Stimulated activated CD8-positive, alpha-beta memory T cell treated with anti-CD3 and anti-CD28 coated beads, Interleukin-2, amount 100 ng/mL, for 1 hour (primary cell): ENCODE results near the gene PGBD5.

ENCODE experiments used
- DNase-seq, 2 donors: peaks; one replicate each; pipeline ENCODE4 v3.0.0-alpha.2; 2020; ENCODE audit warnings: low read depth in 2 of 2

Gene PGBD5

DNA sequence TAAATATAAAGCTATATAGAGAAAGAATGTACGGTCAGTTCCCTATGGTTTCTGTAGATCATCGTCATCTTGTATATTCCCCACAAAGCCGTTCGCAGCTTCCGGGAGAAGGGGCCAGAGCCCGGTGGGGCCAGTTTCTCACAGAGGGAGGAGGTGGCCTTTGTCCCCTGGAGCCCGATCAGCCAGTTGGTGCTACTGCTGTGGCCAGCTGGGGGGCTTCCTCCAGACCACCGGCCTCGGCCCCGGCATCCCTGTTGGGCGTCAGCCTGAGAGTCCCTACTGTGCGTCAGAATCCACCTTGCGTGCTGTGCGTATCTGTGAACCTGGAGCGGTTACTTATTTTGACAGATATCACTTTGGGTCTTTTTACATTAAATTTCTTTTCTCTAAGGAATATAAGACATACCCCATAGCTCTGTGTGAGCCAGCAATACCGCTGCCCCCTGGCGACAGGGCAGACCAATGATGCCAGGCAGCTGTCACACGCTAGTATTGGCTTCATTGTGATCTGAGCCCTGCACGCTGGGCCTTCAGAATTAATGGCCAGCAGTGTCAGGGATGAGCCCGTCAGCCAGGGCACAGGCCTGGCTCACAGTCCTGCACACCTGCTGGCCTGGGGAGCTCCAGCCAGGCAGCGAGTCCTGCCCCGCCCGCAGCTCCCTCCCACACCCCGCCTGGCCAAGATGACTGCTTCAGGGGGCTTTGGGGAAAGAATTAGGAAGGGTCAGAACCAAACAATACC is 145.9 kb downstream of the PGBD5 start:
- DNase-seq: no peak

DNA sequence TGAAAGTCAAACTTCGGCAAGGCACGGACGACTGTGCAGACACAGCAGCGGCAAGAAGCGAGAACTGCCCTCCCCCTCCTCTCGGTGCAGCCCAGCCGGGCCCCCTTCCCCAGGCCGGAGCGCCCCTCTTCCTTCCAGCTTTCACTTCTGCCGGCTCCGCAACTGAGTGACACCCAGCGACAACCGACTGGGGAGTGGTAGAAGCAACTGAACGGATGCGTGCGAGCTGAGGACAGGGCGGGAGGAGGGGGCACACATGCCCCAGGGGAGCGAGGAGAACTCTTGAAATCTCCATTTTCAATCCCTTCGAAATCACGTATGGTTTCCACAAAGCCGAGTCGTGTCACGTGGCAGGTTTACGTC is 146.6 kb downstream of the PGBD5 start:
- DNase-seq: no peak

DNA sequence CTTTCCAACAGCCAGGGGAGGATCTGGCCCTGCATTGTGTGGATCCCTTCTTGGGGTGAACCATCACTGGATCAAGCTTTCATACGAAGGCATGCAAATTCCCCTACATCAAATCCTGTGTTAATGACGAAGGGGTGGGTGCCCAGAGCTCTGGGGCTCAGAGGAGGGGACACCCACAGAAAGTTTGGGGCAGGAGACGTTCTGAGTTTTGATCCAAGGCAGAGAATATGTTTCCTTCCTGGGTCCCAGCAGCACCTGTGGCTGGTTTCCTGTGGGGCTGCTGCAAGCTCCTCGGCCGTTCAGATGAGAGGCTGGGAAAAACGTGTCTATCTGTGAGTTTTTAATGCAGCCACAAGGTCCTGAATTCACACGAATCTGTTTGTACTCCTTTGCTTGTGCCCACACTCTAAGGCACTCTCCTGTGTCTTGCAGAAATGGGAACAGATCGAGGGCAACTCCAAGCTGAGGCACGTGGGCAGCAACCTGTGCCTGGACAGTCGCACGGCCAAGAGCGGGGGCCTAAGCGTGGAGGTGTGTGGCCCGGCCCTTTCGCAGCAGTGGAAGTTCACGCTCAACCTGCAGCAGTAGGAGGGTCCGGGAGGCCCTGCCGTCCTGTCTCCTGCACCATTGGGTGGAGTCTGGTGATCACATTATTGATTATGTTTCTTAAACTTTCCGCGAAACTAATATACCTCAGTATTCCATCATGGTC is 147.1 kb downstream of the PGBD5 start:
- DNase-seq: no peak

DNA sequence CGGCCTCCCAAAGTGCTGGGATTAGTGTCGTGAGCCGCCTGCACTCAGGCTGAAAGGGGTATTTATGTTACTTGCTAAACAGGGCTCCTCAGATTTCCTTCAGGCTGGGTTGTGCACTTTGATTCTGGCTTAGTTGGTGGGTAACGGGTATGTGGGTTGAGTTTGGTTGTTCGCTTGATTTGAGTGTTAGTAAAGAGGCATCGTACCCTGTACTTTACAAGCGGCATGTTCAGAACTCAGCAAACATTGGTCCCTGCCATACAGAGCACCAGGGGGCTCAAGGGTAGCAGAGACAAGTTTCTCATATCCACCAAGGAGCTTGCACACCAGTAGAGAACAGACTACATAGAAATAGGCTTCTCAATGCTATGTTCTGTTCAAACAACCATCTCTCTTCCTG is 147.8 kb downstream of the PGBD5 start:
- DNase-seq: no peak

DNA sequence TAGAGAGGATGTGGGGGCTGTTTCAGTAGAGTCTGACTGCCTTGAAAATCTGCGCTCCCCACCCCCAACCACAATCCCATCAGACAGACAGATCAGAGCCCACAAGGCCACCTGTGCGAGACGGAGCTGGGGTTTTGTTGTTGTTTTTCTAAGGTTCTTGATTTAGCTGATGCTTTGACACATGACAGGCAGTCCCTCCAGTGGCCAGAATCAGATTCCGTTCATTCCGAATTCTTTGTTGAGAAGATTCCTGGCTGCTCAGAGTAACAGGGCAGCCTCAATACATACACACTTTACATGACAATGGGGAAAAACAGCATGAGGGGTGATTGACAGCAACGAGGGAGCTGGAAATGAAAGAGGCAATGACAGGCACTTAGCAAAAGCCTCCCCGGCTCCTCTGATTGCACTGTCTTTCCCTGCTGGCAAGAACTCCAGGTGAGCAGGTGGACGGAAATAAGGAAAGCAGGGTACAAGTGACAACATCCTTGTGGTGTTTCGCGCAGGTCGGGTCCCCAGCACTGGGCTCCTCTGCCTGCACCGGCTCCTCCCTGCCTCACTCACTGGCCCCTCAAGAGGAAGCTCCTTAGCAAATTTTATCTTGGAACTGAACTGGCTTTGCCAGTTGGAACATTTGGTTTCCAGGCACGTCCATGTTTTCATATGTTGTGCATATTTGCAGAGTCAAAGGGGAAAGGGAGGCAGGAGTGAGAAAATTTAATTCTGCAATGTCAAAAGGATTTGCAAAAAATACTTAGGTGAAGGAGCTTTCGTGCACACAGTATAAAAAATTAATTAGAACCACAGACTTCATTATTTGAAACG is 148.7 kb downstream of the PGBD5 start:
- no peak for DNase-seq

DNA sequence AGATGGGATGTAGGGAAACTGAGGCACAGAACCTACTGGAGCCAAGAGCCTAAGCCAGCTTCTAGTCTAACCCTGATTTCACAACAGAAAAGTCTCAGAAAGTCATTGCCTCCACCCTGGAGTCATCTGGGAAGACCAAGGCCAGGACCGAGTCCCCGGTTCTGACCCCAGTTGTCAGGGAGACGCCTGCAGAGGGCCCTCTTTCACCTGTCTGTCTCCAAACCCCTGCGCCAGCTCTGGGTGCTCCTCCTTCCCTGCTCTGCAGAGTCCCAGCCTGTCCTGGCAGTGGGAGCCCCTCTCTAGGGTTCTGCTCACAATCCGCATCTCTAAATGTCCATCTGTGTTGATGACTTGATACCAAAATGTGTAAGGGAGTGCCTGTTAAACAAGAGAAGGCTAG is 149.7 kb downstream of the PGBD5 start:
- no peak for DNase-seq

DNA sequence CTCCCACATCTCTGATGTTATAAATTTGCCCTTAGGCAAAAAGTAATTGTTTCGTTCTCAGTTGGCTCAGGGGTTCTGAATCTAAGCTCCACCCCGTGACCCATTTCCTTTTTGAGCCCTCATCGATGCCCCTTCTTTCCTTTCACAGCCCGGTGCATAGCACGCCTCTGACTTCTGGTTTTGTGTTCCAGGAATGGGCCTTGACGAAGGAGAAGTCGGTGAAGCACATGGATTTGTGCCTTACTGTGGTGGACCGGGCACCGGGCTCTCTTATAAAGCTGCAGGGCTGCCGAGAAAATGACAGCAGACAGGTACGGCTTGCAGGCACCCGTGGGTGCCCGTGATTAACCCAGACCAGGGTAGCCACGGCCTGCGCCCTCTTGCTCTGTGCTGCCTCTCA is 151.9 kb downstream of the PGBD5 start:
- DNase-seq: no peak

DNA sequence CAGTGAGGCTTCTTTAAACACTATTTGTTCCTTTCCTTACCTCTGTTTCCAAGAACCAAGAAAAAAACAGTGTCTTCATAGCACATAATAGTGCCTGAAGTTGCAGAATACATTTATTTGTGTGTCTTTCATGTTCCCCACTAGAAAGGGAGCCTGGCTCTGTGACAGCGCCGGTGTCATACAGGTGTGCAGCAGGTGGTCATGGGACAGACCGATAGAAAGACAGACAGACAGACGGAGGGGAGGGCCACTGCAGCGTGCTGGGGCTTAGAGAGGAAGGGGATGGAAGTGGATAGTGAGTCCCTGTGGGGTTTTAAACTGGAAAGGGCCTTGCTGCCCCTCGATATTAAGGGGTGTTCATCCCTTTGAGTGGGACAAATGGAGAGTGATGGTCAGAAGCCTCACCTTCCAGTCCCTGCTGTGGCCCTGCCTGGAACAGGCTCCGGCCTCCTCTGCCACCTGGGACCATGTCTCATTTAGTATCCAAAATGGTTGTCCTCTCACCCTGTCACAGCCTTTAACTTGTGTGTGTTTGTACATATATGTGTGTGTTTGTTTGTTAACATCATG is 152.9 kb downstream of the PGBD5 start:
- DNase-seq: no peak

DNA sequence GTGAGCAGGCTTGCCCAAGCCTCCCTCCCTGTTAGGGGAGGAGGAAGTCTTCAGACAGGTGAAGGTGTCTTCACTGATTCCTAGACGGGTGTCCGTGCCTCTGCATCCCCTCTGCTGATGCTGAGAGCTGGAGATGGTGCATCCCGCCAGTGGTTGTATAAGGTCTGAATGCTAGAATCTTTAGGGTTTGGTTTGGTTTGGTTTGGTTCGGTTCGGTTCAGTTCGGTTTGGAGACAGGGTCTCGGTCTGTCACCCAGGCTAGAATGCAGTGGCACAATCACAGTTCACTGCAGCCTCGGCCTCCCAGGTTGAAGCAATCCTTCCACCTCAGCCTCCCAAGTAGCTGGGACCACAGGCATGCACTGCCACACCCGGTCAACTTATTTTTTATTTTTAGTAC is 153.6 kb downstream of the PGBD5 start:
- no peak for DNase-seq

DNA sequence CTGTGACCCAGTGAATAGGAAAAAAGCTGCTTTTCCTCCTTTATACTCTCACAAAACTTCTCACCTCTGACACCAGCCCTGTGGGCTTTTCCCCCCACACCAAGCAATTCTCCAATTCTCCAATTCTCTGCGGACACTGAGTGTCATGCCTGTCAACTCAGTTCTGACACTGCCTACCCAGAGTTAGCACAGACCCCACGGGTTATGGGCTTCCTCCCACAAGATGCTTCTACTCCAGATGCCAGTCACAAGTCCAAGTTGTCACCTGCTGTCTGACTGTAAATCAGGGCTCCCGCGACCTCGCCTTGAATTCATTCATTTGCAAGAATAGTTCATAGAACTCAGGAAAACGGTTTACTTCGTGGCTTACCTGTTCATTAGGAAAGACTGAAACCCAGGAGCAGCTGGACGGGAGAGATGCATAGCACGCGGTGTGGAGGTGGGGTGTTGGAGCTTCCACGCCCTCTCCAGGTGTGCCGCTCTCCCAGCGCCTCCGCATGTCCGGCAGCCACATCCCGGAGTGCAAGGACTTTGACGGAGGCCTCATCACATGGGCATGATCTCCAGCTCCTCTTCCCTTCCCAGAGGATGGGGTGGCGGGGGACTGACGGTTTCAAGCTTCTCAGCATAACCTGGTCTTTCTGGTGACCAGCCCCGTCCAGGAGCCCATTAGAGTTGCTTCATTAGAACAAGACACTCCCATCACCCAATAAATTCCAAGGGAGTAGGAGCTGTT is 154.7 kb downstream of the PGBD5 start:
- no peak for DNase-seq

DNA sequence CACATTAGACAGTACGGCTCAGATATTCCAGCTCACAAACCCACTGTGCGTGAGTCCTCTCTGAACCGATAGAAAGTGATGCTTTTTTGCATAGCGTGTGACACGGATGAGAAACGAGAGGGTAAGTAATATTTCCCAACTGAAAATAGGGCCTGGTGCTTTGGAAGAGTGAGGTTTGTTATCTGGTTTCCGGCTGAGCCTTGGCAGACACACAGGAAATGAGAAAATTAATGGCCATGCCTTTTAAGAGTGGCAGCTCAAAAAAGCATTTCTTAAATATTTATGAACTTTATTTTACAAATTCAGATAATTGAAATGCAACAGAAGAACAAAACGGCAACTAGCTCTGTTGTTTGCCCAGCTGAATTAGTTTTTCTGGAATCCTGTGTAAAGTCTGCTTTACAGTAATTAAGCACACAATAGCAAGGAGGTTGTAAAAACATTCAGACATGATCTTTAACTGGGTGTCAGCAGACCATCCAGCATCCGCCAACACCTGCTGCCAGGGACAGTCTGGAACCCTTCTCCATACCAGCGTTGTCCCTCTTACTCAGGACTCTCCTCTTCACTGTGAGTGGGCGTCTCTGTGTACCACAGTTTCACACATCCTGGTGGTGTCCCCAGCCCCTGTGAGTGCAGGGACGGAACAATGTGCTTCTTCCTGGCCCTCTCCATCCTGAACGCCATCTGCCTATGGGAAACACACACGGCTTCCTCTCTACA is 155.4 kb downstream of the PGBD5 start:
- DNase-seq: no peak

DNA sequence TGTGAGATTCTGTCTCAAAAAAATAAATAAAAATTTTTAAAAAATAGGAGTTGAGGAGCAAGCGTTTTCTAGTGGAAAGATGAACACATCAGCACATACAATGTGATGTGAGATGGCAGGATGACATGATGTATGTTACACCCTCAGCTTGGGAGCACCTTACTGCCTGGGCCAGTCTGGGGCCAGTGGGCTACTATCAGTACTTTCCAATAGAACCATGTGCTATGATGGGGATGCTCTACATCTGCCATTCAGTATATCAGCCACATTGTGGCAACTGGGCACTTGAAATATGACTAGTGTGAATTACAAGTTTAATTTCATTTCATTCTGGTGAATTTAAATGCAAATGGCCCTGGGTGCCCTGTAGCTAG is 156.0 kb downstream of the PGBD5 start:
- no peak for DNase-seq

DNA sequence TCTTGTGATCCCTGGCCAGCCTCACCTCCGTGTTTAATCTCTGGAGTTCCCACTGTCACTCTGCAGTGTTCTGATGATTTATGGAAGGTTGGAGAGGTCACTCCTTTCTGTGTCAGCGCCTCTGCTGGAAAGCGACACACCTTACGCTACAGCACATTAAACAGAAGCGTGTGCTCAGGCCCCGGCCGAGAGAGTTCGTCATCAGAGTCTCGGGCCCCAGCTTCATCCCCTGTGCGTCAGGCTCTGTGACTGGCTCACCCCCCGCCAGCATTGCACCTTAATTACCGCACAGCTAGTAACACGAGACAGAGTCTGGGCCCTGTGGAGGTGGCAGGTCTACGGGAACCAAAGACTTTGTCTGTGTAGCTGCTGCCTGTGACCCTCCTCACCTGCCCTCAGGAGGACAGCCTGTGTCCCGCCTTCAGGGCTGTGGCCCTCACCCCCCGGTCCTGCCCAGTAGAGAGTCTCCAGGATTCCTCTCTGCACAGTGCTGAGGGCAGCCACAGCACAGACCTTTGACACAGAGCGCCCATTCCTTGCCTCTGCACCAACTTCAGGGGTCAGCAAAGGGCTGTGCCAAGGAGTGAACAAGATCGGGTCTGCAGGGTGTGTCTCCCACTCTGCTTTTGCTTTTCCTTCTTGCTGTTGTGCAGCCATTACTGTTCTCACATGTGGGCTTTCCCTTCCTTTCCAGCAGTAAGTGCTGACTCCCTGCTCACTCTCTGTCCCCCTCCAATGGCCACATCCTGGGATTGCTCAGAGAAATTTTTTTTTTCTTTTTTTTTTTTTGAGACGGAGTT is 157.6 kb downstream of the PGBD5 start:
- no peak for DNase-seq

DNA sequence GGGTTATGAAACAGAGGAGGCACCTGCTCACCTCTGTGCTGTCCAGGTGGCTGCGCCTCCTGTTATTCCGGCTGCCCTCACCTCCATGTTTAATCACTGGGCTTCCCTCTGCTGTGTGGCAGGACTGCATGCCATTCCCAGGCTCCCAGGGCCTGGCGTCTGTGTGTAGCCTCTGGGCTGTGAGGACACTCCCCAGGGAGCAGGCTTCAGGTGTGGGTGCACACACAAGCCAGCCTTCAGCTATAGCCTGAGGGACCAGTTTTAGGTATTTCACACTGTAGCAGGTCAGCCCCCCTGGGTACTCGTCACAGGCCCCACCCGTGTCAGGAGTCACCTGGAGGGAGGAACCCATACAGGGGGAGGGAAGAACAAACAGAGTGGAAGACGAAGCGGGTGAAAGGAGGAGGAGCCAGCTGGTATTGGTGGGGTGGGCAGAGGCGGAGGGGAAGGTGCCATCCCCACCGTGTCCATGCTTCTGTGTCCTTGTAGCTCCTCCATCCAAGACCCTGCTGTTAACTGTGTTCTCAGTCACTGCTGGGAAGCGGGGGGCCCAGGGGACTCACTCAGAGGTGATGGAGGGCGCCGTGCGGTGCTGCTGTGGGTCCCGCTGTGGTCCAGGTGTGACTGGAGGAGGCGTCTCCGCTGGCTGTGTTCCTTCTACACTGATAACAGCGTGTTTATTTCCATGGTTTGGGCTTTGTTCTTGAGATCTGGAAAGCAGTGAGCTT is 158.6 kb downstream of the PGBD5 start:
- no peak for DNase-seq

DNA sequence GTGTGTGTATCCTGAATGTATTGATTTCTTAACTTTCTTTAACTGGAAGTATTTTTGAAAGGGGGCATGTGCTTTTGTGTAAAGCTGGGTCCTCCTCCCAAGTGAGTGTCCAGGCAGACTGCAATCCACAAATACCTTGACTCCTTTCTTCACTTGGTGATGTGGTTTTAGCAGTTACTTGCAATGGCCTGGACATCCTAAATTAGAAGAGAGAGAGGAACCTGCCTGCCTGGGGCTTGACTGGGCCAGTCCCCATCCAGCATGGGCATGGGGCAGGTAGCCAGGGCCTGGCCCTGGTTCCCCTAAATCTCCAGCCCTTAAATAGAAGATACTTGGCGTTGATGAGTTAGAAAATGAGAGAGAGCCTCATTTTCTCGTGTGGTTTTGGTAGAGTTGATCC is 159.7 kb downstream of the PGBD5 start:
- DNase-seq: no peak

DNA sequence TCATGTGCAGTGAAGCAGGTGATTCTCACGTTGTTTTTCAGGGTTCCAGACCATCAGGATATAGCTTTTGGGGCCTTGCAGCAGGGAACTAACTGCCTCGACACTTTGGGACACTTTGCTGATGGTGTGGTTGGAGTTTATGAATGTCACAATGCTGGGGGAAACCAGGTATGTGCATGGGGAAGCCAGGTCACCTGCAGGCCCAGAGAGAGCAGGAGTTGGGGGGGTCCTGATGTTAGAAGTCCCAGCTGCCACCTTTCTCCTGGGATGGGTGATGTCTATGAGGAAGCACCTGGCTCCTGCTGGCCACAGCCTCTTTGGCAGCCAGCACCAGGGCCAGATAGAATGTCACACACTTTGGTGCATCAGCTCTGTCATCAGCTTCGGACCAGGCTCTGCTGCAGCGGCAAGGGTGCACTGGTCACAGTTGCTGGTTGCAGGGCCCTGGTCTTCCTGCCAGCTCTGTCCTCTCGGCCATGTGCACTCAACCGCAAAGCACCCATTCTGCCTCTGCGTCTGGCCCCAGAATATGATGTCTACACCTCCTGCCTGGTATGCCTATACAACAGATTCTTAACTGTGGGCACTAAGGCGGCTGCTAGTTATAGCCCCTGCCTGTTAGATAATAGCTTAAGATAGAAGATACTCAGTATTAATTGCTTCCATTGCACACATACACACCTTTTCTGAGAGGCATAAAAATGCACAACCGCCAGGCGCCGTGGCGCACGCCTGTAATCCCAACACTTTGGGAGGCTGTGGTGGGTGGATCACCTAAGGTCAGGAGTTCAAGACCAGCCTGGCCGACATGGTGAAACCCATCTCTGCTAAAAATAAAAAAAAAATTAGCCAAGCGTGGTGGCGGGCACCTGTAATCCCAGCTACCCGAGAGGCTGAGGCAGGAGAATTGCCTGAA is 160.7 kb downstream of the PGBD5 start:
- DNase-seq: no peak
